K562 (cell line): ENCODE measurements around the gene CAPN8. TPM values are rescaled to one million over a fixed set of nuclear protein-coding genes. Genes with fewer than 3 reads are reported as not detected.

Experiments
- ARID3B ChIP-seq: fragments of 250-450 bp; sonication (Bioruptor Pico); IDR thresholded peaks from 2 replicates; pipeline ENCODE4 v1.4.0; 2020; ENCODE audit warnings: borderline replicate concordance
- E2F6 ChIP-seq, 2 experiments: IDR thresholded peaks; 2 replicates each; pipeline ENCODE4 v1.6.1; 2011; ENCODE audit warnings: borderline replicate concordance in 1 of 2, control low read depth in 1 of 2, low read depth in 1 of 2, low read length in 1 of 2, mild to moderate bottlenecking in 1 of 2, mixed read lengths in 1 of 2, moderate library complexity in 1 of 2; ENCODE audit not compliant: insufficient read depth in 1 of 2, insufficient read length in 1 of 2, poor library complexity in 1 of 2, severe bottlenecking in 1 of 2; ENCODE audit errors: extremely low read depth in 1 of 2
- EP400 ChIP-seq: fragments of 450-650 bp; IDR thresholded peaks from 2 replicates; pipeline ENCODE4 v1.6.1; 2017; ENCODE audit warnings: antibody characterized with exemption, mild to moderate bottlenecking, moderate library complexity
- IRF1 ChIP-seq: sonication (generic); formaldehyde crosslinking; IDR thresholded peaks from 2 replicates; pipeline ENCODE4 v1.8.0; 2022; ENCODE audit warnings: missing genetic modification reagents, mild to moderate bottlenecking, borderline replicate concordance
- MYC ChIP-seq, 2 experiments: fragments of 250-450 bp in 1 of 2; sonication (Bioruptor Pico) in 1 of 2; IDR thresholded peaks; 2 replicates each; pipeline versions ENCODE4 v1.5.1 to v1.6.1; 2012 to 2021; ENCODE audit warnings: low read depth in 2 of 2, borderline replicate concordance in 1 of 2, improper control_type of control experiment in 1 of 2, low read length in 1 of 2, mild to moderate bottlenecking in 1 of 2, moderate library complexity in 1 of 2
- TBP ChIP-seq: optimal IDR thresholded peaks from 2 replicates; pipeline ENCODE3; 2011; ENCODE audit warnings: low read depth, low read length, improper control_type of control experiment
- TEAD1 ChIP-seq, 2 experiments: fragments of 450-650 bp in 1 of 2; sonication (generic) in 1 of 2; formaldehyde crosslinking; IDR thresholded peaks; 2 replicates each; pipeline versions ENCODE4 v1.4.0 to v1.8.0; 2020 to 2022; ENCODE audit warnings: mild to moderate bottlenecking in 2 of 2, missing genetic modification reagents in 1 of 2
- YY1 ChIP-seq, 3 experiments: IDR thresholded peaks; 2 replicates each; pipeline ENCODE4 v1.6.1; 2011; ENCODE audit warnings: low read length in 2 of 3, mild to moderate bottlenecking in 2 of 3, moderate library complexity in 2 of 3, borderline replicate concordance in 1 of 3, control low read depth in 1 of 3, low read depth in 1 of 3; ENCODE audit not compliant: insufficient read depth in 3 of 3, insufficient replicate concordance in 2 of 3, control insufficient read depth in 1 of 3, insufficient read length in 1 of 3; ENCODE audit errors: extremely low read depth in 1 of 3
- ZKSCAN8 ChIP-seq: fragments of 200-800 bp; sonication (Bioruptor generic); IDR thresholded peaks from 2 replicates; pipeline ENCODE4 v1.6.1; 2016; ENCODE audit warnings: missing genetic modification characterization, missing compliant biosample characterization
- ZNF217 ChIP-seq: sonication (generic); formaldehyde crosslinking; IDR thresholded peaks from 2 replicates; pipeline ENCODE4 v1.8.0; 2022; ENCODE audit warnings: mild to moderate bottlenecking, missing genetic modification reagents
- polyA plus RNA-seq, 8 experiments: library from polyadenylated mRNA; depleted of rRNA in 4 of 8; stranded (reverse) in 5 of 8; unstranded in 3 of 8; fragments of >200 nt; fragmentation: Nextera tagmentation in 2 of 8; fragmentation: Illumina TruSeq in 1 of 8; extraction: Ambion mirVana in 2 of 8; extraction: Trizol in 1 of 8; gene quantifications; 2 replicates each; pipeline versions ENCODE4 v1.2.1 to v1.2.3, GENCODE V29; 2011 to 2014; ENCODE audit warnings: inconsistent platforms in 1 of 8, missing spikeins in 1 of 8
- total RNA-seq, 7 experiments: library from RNA; depleted of rRNA in 6 of 7; stranded (reverse); fragments of >200 nt in 6 of 7; fragmentation: Illumina TruSeq in 2 of 7; extraction: Trizol in 2 of 7; gene quantifications; 2 replicates each; pipeline versions ENCODE4 v1.2.1 to v1.2.3, GENCODE V29; 2011 to 2021; ENCODE audit warnings: low replicate concordance in 1 of 7

CAPN8 gene
- total and polyA plus RNA-seq, 9 of the 15 experiments (the other 6 are each of a cell fraction or from before 2014, with no cell fraction given): 0.06 TPM; not detected in 8

GRCh38 chr1:223496883-223497282, 168.6 kb downstream of the CAPN8 start (continued):
- TF ChIP-seq IRF1 (CRISPR knock-in tag) (no peak), ARID3B (no peak), TEAD1 (CRISPR knock-in tag; IDR thresholded peaks at IDR 0.05) (no peak), MYC (IDR thresholded peaks at IDR 0.05; ENCODE audit: low read depth, low read length) (peak; percentile 40; the same call in 1 of the 2 replicates), MYC (CRISPR knock-in tag; IDR thresholded peaks at IDR 0.05; ENCODE audit: borderline replicate concordance, low read depth) (no peak), EP400 (peak; percentile 41; the same call in 1 of the 2 replicates), TBP (peak; percentile 12), E2F6 (IDR thresholded peaks at IDR 0.05; ENCODE audit: borderline replicate concordance in 1 of 2, extremely low read depth in 1 of 2, insufficient read depth in 1 of 2, insufficient read length in 1 of 2, low read depth in 1 of 2, low read length in 1 of 2, poor library complexity in 1 of 2, severe bottlenecking in 1 of 2) (peak in 1 of 2 experiments; percentile 42), ZKSCAN8 (CRISPR knock-in tag) (no peak), YY1 (IDR thresholded peaks at IDR 0.05; ENCODE audit: borderline replicate concordance in 1 of 3, control insufficient read depth in 1 of 3, extremely low read depth in 1 of 3, insufficient read depth in 3 of 3, insufficient read length in 1 of 3, insufficient replicate concordance in 2 of 3, low read depth in 1 of 3, low read length in 2 of 3) (peak; percentile 23 to 77 (median 25)), ZNF217 (CRISPR knock-in tag) (no peak)
